Trophoblast cell (in vitro differentiated cells and primary cell): Measurements from ENCODE around the gene CEP63.
"Not testable (repeated sequence)": the region's sequence is repeated elsewhere in the genome, so short reads cannot be mapped to it uniquely, and the experiment has no call there.

Source experiments
- DNase-seq, 2 donors: peaks; one replicate each; pipeline ENCODE4 v3.0.0-alpha.2; 2016
- H2AFZ ChIP-seq: 2 replicates; pipeline ENCODE4 v1.6.1; 2013; ENCODE audit warnings: low read length, moderate library complexity, mild to moderate bottlenecking; ENCODE audit not compliant: insufficient read depth, poor library complexity
- H2AK5ac ChIP-seq: 2 replicates; pipeline ENCODE4 v1.6.1; 2013; ENCODE audit warnings: mild to moderate bottlenecking, low read length
- H2BK120ac ChIP-seq: 2 replicates; pipeline ENCODE4 v1.6.1; 2013; ENCODE audit warnings: low read length, mild to moderate bottlenecking, moderate library complexity; ENCODE audit not compliant: insufficient read depth, poor library complexity
- H2BK12ac ChIP-seq: 2 replicates; pipeline ENCODE4 v1.6.1; 2013; ENCODE audit warnings: mild to moderate bottlenecking, low read length, moderate library complexity
- H2BK5ac ChIP-seq: 2 replicates; pipeline ENCODE4 v1.6.1; 2013; ENCODE audit warnings: low read length, low read depth, moderate library complexity, mild to moderate bottlenecking; ENCODE audit not compliant: poor library complexity
- H3K14ac ChIP-seq: 2 replicates; pipeline ENCODE4 v1.6.1; 2013; ENCODE audit warnings: mild to moderate bottlenecking, low read length
- H3K18ac ChIP-seq: 2 replicates; pipeline ENCODE4 v1.6.1; 2013; ENCODE audit warnings: mild to moderate bottlenecking, low read length
- H3K23ac ChIP-seq: 2 replicates; pipeline ENCODE4 v1.6.1; 2013; ENCODE audit warnings: low read length
- H3K27ac ChIP-seq: 2 replicates; pipeline ENCODE4 v1.5.1; 2013; ENCODE audit warnings: low read depth, mild to moderate bottlenecking, inconsistent platforms, low read length, moderate library complexity
- H3K27me3 ChIP-seq: 2 replicates; pipeline ENCODE4 v1.6.1; 2013; ENCODE audit warnings: inconsistent platforms, mild to moderate bottlenecking, low read length, moderate library complexity; ENCODE audit not compliant: insufficient read depth
- H3K36me3 ChIP-seq, 2 experiments: 1 replicate in 1 of 2; 2 replicates in 1 of 2; pipeline ENCODE4 v1.6.1; 2013; ENCODE audit warnings: low read length in 2 of 2, mild to moderate bottlenecking in 2 of 2, moderate library complexity in 1 of 2; ENCODE audit not compliant: insufficient read depth in 2 of 2, control insufficient read depth in 1 of 2
- H3K4ac ChIP-seq: 2 replicates; pipeline ENCODE4 v1.6.1; 2013; ENCODE audit warnings: low read depth, mild to moderate bottlenecking, low read length, moderate library complexity
- H3K4me1 ChIP-seq, 2 experiments: 1 replicate in 1 of 2; 2 replicates in 1 of 2; pipeline ENCODE4 v1.6.1; 2013; ENCODE audit warnings: low read length in 2 of 2, mild to moderate bottlenecking in 2 of 2, moderate library complexity in 1 of 2; ENCODE audit not compliant: insufficient read depth in 2 of 2, control insufficient read depth in 1 of 2
- H3K4me2 ChIP-seq: 2 replicates; pipeline ENCODE4 v1.6.1; 2013; ENCODE audit warnings: inconsistent platforms, mild to moderate bottlenecking, low read length, moderate library complexity
- H3K4me3 ChIP-seq: 2 replicates; pipeline ENCODE4 v1.5.1; 2013; ENCODE audit warnings: mild to moderate bottlenecking, low read depth, low read length, inconsistent platforms
- H3K79me1 ChIP-seq: one replicate; pipeline ENCODE4 v1.6.1; 2013; ENCODE audit warnings: low read length
- H3K79me2 ChIP-seq: 2 replicates; pipeline ENCODE4 v1.6.1; 2013; ENCODE audit warnings: low read length, mild to moderate bottlenecking; ENCODE audit not compliant: control insufficient read depth, insufficient read depth, poor library complexity
- H3K9ac ChIP-seq: 2 replicates; pipeline ENCODE4 v1.6.1; 2013; ENCODE audit warnings: mild to moderate bottlenecking, low read length
- H3K9me3 ChIP-seq: 2 replicates; pipeline ENCODE4 v1.6.1; 2013; ENCODE audit warnings: low read depth, mild to moderate bottlenecking, control low read depth, inconsistent platforms, low read length; ENCODE audit not compliant: insufficient read depth
- H4K12ac ChIP-seq: 2 replicates; pipeline ENCODE4 v1.6.1; 2013; ENCODE audit warnings: low read depth, mild to moderate bottlenecking, low read length, moderate library complexity
- H4K8ac ChIP-seq: 2 replicates; pipeline ENCODE4 v1.6.1; 2013; ENCODE audit warnings: low read depth, mild to moderate bottlenecking, low read length, moderate library complexity
- H4K91ac ChIP-seq: one replicate; pipeline ENCODE4 v1.6.1; 2013; ENCODE audit warnings: low read depth, mild to moderate bottlenecking, low read length, moderate library complexity
- WGBS: extraction: QIAGEN DNeasy Blood & Tissue Kit; methylation state at CpG from one replicate; pipeline ENCODE4 v1.1.7; 2013; ENCODE audit warnings: missing lambda C conversion rate; ENCODE audit not compliant: insufficient read length, insufficient coverage; ENCODE audit errors: extremely low coverage; 5-methylcytosine and 5-hydroxymethylcytosine counted together

The CEP63 gene

GRCh38 chr3:134569899-134570298, 84.0 kb downstream of the CEP63 start:
- H3K27me3 ChIP-seq, H3K36me3 ChIP-seq, H3K79me2 ChIP-seq, H4K12ac ChIP-seq, H3K27ac ChIP-seq, H3K4me2 ChIP-seq, H3K18ac ChIP-seq, H2BK120ac ChIP-seq, H2BK12ac ChIP-seq, H3K9ac ChIP-seq, H3K4ac ChIP-seq, DNase-seq, H3K14ac ChIP-seq, H2AK5ac ChIP-seq, H3K23ac ChIP-seq, H3K4me1 ChIP-seq, H2AFZ ChIP-seq, H3K79me1 ChIP-seq, H4K91ac ChIP-seq, H4K8ac ChIP-seq, H2BK5ac ChIP-seq, H3K4me3 ChIP-seq: not testable (repeated sequence)
- peaks cover 10% of the 10 kb centered on the region for H3K9me3 ChIP-seq
- WGBS = no CpG with 5 or more reads among the region's 2 CpGs

- no peak overlapping the region for H3K14ac ChIP-seq
- no peak overlapping the region for H4K8ac ChIP-seq
- H4K12ac ChIP-seq = no peak overlapping the region
- no peak overlapping the region for H2BK12ac ChIP-seq
- no peaks in the 10 kb centered on the region for H3K79me1 ChIP-seq
- no peak overlapping the region for H2BK120ac ChIP-seq
- H3K4ac ChIP-seq = no peak overlapping the region
- H3K23ac ChIP-seq = no peak overlapping the region
- WGBS = no CpG with 5 or more reads among the region's 6 CpGs
- H3K9me3 ChIP-seq = no peaks in the 10 kb centered on the region
- H3K79me2 ChIP-seq = no peaks in the 10 kb centered on the region
- no peaks in the 10 kb centered on the region for H3K36me3 ChIP-seq
- H3K4me2 ChIP-seq = no peak overlapping the region
- no peak overlapping the region for H3K4me3 ChIP-seq
- no peak overlapping the region for H3K27ac ChIP-seq
- H2AFZ ChIP-seq = no peak overlapping the region
- no peak overlapping the region for H3K9ac ChIP-seq
- no peak overlapping the region for H4K91ac ChIP-seq
- H3K18ac ChIP-seq = no peak overlapping the region
- H2BK5ac ChIP-seq = no peak overlapping the region
- DNase-seq = no peak
- H3K27me3 ChIP-seq = no peaks in the 10 kb centered on the region
- no peak overlapping the region for H2AK5ac ChIP-seq
- H3K4me1 ChIP-seq = peaks cover 0 to 3% of the 10 kb centered on the region in 2 experiments
Observed at GRCh38 chr3:134576426-134576825, 90.6 kb downstream of the CEP63 start.

- no CpG with 5 or more reads among the region's 3 CpGs for WGBS
- Histone ChIP-seq H3K27ac (no peak overlapping the region), H3K23ac (no peak overlapping the region), H2AK5ac (no peak overlapping the region), H4K8ac (no peak overlapping the region), H3K4me1 (peaks cover 0 to 3% of the 10 kb centered on the region in 2 experiments), H2BK120ac (no peak overlapping the region), H3K9me3 (no peaks in the 10 kb centered on the region), H3K27me3 (no peaks in the 10 kb centered on the region), H4K91ac (no peak overlapping the region), H3K36me3 (no peaks in the 10 kb centered on the region), H2AFZ (no peak overlapping the region), H2BK5ac (no peak overlapping the region), H2BK12ac (no peak overlapping the region), H3K14ac (no peak overlapping the region), H3K79me1 (no peaks in the 10 kb centered on the region), H3K4me3 (no peak overlapping the region), H3K4me2 (no peak overlapping the region), H3K9ac (no peak overlapping the region), H3K4ac (no peak overlapping the region), H3K18ac (no peak overlapping the region), H4K12ac (no peak overlapping the region), H3K79me2 (no peaks in the 10 kb centered on the region)
- DNase-seq = no peak
Observed at GRCh38 chr3:134576831-134577230, 91.0 kb downstream of the CEP63 start.

GRCh38 chr3:134579141-134579665, 93.3 kb downstream of the CEP63 start:
- no peak for DNase-seq
- H3K4me1 ChIP-seq = peaks cover 0 to 3% of the 10 kb centered on the region in 2 experiments

More at GRCh38 chr3:134579141-134579665, 93.3 kb downstream of the CEP63 start:
- H3K4ac ChIP-seq = no peak overlapping the region
- H3K27ac ChIP-seq = no peak overlapping the region
- no peak overlapping the region for H3K4me3 ChIP-seq
- no peaks in the 10 kb centered on the region for H3K27me3 ChIP-seq
- H2AK5ac ChIP-seq = no peak overlapping the region
- no peak overlapping the region for H3K14ac ChIP-seq
- H3K79me1 ChIP-seq = no peaks in the 10 kb centered on the region
- H2BK120ac ChIP-seq = no peak overlapping the region
- no peaks in the 10 kb centered on the region for H3K36me3 ChIP-seq
- H3K23ac ChIP-seq = no peak overlapping the region
- no CpG with 5 or more reads among the region's 3 CpGs for WGBS
- no peaks in the 10 kb centered on the region for H3K9me3 ChIP-seq
- no peak overlapping the region for H2BK12ac ChIP-seq
- H3K9ac ChIP-seq = no peak overlapping the region
- no peak overlapping the region for H4K8ac ChIP-seq
- no peak overlapping the region for H3K4me2 ChIP-seq
- no peak overlapping the region for H2AFZ ChIP-seq
- no peak overlapping the region for H3K18ac ChIP-seq
- no peak overlapping the region for H4K91ac ChIP-seq
- H4K12ac ChIP-seq = no peak overlapping the region
- H3K79me2 ChIP-seq = no peaks in the 10 kb centered on the region
- H2BK5ac ChIP-seq = no peak overlapping the region
